A549 (cell line): ENCODE results near the gene EMX2.

Experiments used
- BHLHE40 ChIP-seq: IDR thresholded peaks from 2 replicates; pipeline ENCODE4 v1.6.1; 2012; ENCODE audit warnings: low read depth, low read length, inconsistent platforms
- CTCF ChIP-seq: fragments of >200 bp; sonication (Bioruptor Twin); formaldehyde crosslinking; IDR thresholded peaks from 3 replicates; pipeline ENCODE4 v1.5.1; 2016
- POLR2A ChIP-seq: IDR thresholded peaks from 2 replicates; pipeline ENCODE4 v1.6.1; 2012; ENCODE audit warnings: mild to moderate bottlenecking, low read length
- RCOR1 ChIP-seq: fragments of 150-350 bp; IDR thresholded peaks from 2 replicates; pipeline ENCODE4 v1.6.1; 2014; ENCODE audit warnings: antibody characterized with exemption, low read length, low read depth

GRCh38 chr10:117532451-117533107, 10.0 kb upstream of the EMX2 start:
- TF ChIP-seq CTCF (no peak), BHLHE40 (no peak), RCOR1 (no peak), POLR2A (no peak)
